ENCODE results near the gene PSENEN.
"Not testable (repeated sequence)": the region's sequence is repeated elsewhere in the genome, so short reads cannot be mapped to it uniquely, and the experiment has no call there.

PSENEN gene

GRCh38 chr19:35768082-35768421 lies 22.6 kb downstream of the PSENEN start:
- no peak for DNase-seq (ENCODE audit: low read depth in 2 of 2, low spot score in 1 of 2)

GRCh38 chr19:35772362-35772761 lies 26.9 kb downstream of the PSENEN start:
- DNase-seq (ENCODE audit: low read depth in 2 of 2, low spot score in 1 of 2) = not testable (repeated sequence)

- no peak for DNase-seq (ENCODE audit: low read depth in 2 of 2, low spot score in 1 of 2)
These were observed 27.8 kb downstream of the PSENEN start for GRCh38 chr19:35773020-35773806.

- no peak for DNase-seq (ENCODE audit: low read depth in 2 of 2, low spot score in 1 of 2)
These were observed 29.0 kb downstream of the PSENEN start for GRCh38 chr19:35774274-35775045.

- no peak for DNase-seq (ENCODE audit: low read depth in 2 of 2, low spot score in 1 of 2)
These were observed 29.5 kb downstream of the PSENEN start for GRCh38 chr19:35775046-35775297.

GRCh38 chr19:35775298-35776101 lies 30.0 kb downstream of the PSENEN start, which contains the start of gene ARHGAP33:
Gene ARHGAP33 (plus strand): TSS chr19:35775564. CDS start chr19:35775659, 95 bp downstream.
- DNase-seq (ENCODE audit: low read depth in 2 of 2, low spot score in 1 of 2) = peak; percentile 94 to 97

GRCh38 chr19:35776102-35776788 lies 30.8 kb downstream of the PSENEN start:
- DNase-seq (ENCODE audit: low read depth in 2 of 2, low spot score in 1 of 2) = no peak

GRCh38 chr19:35777086-35777841 lies 31.8 kb downstream of the PSENEN start:
- no peak for DNase-seq (ENCODE audit: low read depth in 2 of 2, low spot score in 1 of 2)

GRCh38 chr19:35777961-35778360 lies 32.5 kb downstream of the PSENEN start:
- DNase-seq (ENCODE audit: low read depth in 2 of 2, low spot score in 1 of 2) = no peak

GRCh38 chr19:35779033-35779432 lies 33.6 kb downstream of the PSENEN start:
- DNase-seq (ENCODE audit: low read depth in 2 of 2, low spot score in 1 of 2) = no peak

- no peak for DNase-seq (ENCODE audit: low read depth in 2 of 2, low spot score in 1 of 2)
These were observed 34.6 kb downstream of the PSENEN start for GRCh38 chr19:35780058-35780457.

GRCh38 chr19:35780717-35781116 lies 35.3 kb downstream of the PSENEN start:
- DNase-seq (ENCODE audit: low read depth in 2 of 2, low spot score in 1 of 2) = no peak

- DNase-seq (ENCODE audit: low read depth in 2 of 2, low spot score in 1 of 2) = no peak
These were observed 36.2 kb downstream of the PSENEN start for GRCh38 chr19:35781650-35782049.

- no peak for DNase-seq (ENCODE audit: low read depth in 2 of 2, low spot score in 1 of 2)
These were observed 37.1 kb downstream of the PSENEN start for GRCh38 chr19:35782589-35782988.

- DNase-seq (ENCODE audit: low read depth in 2 of 2, low spot score in 1 of 2) = no peak
These were observed 38.3 kb downstream of the PSENEN start for GRCh38 chr19:35783469-35784434.

GRCh38 chr19:35784503-35785338 lies 39.3 kb downstream of the PSENEN start:
- DNase-seq (ENCODE audit: low read depth in 2 of 2, low spot score in 1 of 2) = no peak

- no peak for DNase-seq (ENCODE audit: low read depth in 2 of 2, low spot score in 1 of 2)
These were observed 39.8 kb downstream of the PSENEN start for GRCh38 chr19:35785339-35785627.

GRCh38 chr19:35786299-35787160 lies 41.1 kb downstream of the PSENEN start:
- DNase-seq (ENCODE audit: low read depth in 2 of 2, low spot score in 1 of 2) = no peak

Data from stimulated activated CD8-positive, alpha-beta memory T cell treated with anti-CD3 and anti-CD28 coated beads, Interleukin-4, amount 100 ng/mL, for 1 hour (primary cell).